ENCODE measurements around the gene KIF6. TPM values are rescaled to one million over a fixed set of nuclear protein-coding genes. Genes with fewer than 3 reads are reported as not detected.

The KIF6 gene
- total RNA-seq, 1 donor: 0.27 TPM

GRCh38 chr6:39381550-39382140, 343.6 kb downstream of the KIF6 start:
- no peak overlapping the region for H3K4me3 ChIP-seq (ENCODE audit: low read depth, low read length)
- no peak for TF ChIP-seq CTCF (IDR thresholded peaks at IDR 0.05; ENCODE audit: insufficient read depth, low read length)
- no peak for DNase-seq (ENCODE audit: low read depth)

- TF ChIP-seq CTCF (IDR thresholded peaks at IDR 0.05; ENCODE audit: insufficient read depth, low read length): no peak
- H3K4me3 ChIP-seq (ENCODE audit: low read depth, low read length): no peak overlapping the region
- no peak for DNase-seq (ENCODE audit: low read depth)
Measured at GRCh38 chr6:39380837-39381549, 344.2 kb downstream of the KIF6 start.

GRCh38 chr6:39378960-39379425, 346.2 kb downstream of the KIF6 start:
- DNase-seq (ENCODE audit: low read depth): no peak
- no peak for TF ChIP-seq CTCF (IDR thresholded peaks at IDR 0.05; ENCODE audit: insufficient read depth, low read length)
- H3K4me3 ChIP-seq (ENCODE audit: low read depth, low read length): no peak overlapping the region

- no peak for TF ChIP-seq CTCF (IDR thresholded peaks at IDR 0.05; ENCODE audit: insufficient read depth, low read length)
- DNase-seq (ENCODE audit: low read depth): no peak
- H3K4me3 ChIP-seq (ENCODE audit: low read depth, low read length): no peak overlapping the region
Measured at GRCh38 chr6:39378175-39378959, 346.8 kb downstream of the KIF6 start.

GRCh38 chr6:39377539-39377950, 347.7 kb downstream of the KIF6 start:
- no peak overlapping the region for H3K4me3 ChIP-seq (ENCODE audit: low read depth, low read length)
- peak; percentile 60 for DNase-seq (ENCODE audit: low read depth)
- peak; percentile 37 for TF ChIP-seq CTCF (IDR thresholded peaks at IDR 0.05; ENCODE audit: insufficient read depth, low read length)

GRCh38 chr6:39375405-39375804, 349.8 kb downstream of the KIF6 start:
- no peak overlapping the region for H3K4me3 ChIP-seq (ENCODE audit: low read depth, low read length)
- no peak for TF ChIP-seq CTCF (IDR thresholded peaks at IDR 0.05; ENCODE audit: insufficient read depth, low read length)
- DNase-seq (ENCODE audit: low read depth): no peak

Measured in fibroblast of the aortic adventitia (primary cell).